ENCODE measurements around the gene EVI2B. TPM values are rescaled to one million over a fixed set of nuclear protein-coding genes. Genes with fewer than 3 reads are reported as not detected.
"Not testable (repeated sequence)": the region's sequence is repeated elsewhere in the genome, so short reads cannot be mapped to it uniquely, and the experiment has no call there.

EVI2B gene
- polyA plus RNA-seq, 1 experiment: 0.12 TPM

DNA sequence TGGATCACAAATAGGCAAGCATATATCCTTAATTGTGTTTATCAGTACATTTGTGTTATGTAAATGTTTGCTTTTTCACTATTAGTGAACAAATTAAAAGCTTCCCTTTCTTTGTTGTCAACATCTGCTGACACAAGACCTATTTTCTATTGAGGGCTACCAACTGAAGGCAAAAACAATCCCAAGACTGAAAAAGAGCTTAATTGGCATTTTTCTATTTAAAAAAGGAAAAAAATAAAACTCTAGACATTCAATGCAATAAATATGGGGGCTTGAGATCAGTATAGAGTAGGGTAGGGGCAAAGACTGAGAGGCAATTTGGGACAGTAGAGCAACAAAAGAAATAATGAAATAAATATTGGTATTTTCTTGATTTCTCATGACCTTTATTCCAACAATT is 41.1 kb downstream of the EVI2B start:
- CTCF ChIA-PET: no interaction called here
- H3K27me3 ChIP-seq (ENCODE audit: control insufficient read depth, insufficient read depth, low read length): no peaks in the 10 kb centered on the region
- TF ChIP-seq, protein P1, sequence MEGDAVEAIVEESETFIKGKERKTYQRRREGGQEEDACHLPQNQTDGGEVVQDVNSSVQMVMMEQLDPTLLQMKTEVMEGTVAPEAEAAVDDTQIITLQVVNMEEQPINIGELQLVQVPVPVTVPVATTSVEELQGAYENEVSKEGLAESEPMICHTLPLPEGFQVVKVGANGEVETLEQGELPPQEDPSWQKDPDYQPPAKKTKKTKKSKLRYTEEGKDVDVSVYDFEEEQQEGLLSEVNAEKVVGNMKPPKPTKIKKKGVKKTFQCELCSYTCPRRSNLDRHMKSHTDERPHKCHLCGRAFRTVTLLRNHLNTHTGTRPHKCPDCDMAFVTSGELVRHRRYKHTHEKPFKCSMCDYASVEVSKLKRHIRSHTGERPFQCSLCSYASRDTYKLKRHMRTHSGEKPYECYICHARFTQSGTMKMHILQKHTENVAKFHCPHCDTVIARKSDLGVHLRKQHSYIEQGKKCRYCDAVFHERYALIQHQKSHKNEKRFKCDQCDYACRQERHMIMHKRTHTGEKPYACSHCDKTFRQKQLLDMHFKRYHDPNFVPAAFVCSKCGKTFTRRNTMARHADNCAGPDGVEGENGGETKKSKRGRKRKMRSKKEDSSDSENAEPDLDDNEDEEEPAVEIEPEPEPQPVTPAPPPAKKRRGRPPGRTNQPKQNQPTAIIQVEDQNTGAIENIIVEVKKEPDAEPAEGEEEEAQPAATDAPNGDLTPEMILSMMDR (IDR thresholded peaks at IDR 0.05; ENCODE audit: insufficient read depth, low read depth, low read length): no peak
- POLR2A ChIA-PET: no interaction called here
- peaks cover 2% of the 10 kb centered on the region; the same call in 1 of the 2 replicates for H3K36me3 ChIP-seq (ENCODE audit: control insufficient read depth, insufficient read depth, low read length)
- H3K4me3 ChIP-seq (ENCODE audit: low read depth, low read length): no peak overlapping the region
- DNase-seq (ENCODE audit: low read depth): no peak

DNA sequence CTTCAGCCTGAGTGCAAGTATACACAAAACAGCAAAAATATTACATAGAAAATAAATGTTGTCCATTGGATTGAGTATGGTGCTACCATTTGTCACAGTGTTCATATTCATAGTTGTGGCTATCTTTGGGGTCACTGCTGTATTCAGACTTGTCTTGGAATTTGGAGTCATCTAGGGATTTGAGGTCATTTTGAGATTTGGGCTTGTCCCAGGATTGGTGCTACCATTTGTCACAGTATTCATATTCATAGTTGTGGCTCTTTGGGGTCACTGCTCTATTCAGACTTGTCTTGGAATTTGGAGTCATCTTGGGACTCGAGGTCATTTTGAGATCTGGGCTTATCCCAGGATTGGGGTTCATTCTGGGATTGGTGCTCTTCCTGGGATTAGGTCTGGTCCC is 41.6 kb downstream of the EVI2B start:
- no peak for DNase-seq (ENCODE audit: low read depth)
- ChIA-PET POLR2A (no interaction called here), CTCF (no interaction called here)
- Histone ChIP-seq H3K4me3 (ENCODE audit: low read depth, low read length) (no peak overlapping the region), H3K36me3 (ENCODE audit: control insufficient read depth, insufficient read depth, low read length) (no peaks in the 10 kb centered on the region), H3K27me3 (ENCODE audit: control insufficient read depth, insufficient read depth, low read length) (no peaks in the 10 kb centered on the region)
- TF ChIP-seq, protein P1 (IDR thresholded peaks at IDR 0.05; ENCODE audit: insufficient read depth, low read depth, low read length): no peak

DNA sequence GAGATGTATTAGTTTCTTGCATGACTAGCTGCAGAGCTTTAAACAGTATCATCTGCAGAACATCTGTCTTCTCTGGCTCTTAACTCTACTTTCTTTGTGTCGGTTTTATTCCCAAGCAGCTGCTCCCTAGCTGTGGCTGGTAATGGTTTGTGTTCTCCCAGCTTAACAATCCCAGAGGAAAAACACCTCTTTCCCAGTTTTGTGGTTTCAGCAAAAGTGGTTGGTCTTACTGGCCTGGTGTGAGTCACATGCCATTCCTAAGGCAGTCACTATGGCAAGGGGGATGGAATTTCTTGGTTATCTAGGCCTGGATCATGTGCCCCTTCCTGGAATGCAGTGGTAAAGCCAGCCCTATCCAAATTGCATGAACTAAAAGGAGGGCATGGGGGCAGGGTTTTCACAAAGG is 44.3 kb downstream of the EVI2B start:
- no peaks in the 10 kb centered on the region for H3K36me3 ChIP-seq (ENCODE audit: control insufficient read depth, insufficient read depth, low read length)
- TF ChIP-seq, protein P1 (IDR thresholded peaks at IDR 0.05; ENCODE audit: insufficient read depth, low read depth, low read length): no peak
- peak; percentile 95 for DNase-seq (ENCODE audit: low read depth)
- CTCF ChIA-PET: interaction anchor here (1.2 kb wide), 1 partner anchor 15 kb away, joined by 5 read pairs; no protein-coding TSS in a partner anchor
- no peaks in the 10 kb centered on the region for H3K27me3 ChIP-seq (ENCODE audit: control insufficient read depth, insufficient read depth, low read length)
- POLR2A ChIA-PET: no interaction called here
- no peak overlapping the region for H3K4me3 ChIP-seq (ENCODE audit: low read depth, low read length)

DNA sequence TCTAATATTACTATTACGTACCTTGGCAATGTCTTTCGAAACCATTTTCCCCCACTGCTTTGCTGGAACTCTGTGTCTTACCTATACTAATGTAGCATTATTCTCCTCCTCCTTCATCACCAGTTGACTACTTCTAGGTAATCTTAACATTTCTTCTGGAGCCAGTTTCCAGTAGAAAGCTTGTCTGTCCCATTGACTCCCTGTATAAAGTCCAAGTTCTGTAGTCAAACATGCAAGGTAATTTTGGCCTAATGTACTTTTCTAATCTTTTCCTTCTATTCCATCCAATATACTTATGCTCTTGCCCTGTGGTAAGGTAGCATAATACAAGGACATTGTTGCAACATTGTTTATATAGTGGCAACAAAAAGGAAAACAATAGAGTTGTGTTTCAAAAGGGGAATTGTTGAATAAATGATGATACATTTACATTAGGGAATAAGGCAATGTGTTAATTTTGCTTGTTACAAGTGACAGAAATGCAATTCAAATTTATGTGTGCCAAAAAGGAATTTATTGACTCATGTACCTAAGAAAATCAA is 44.7 kb downstream of the EVI2B start:
- H3K4me3 ChIP-seq (ENCODE audit: low read depth, low read length): no peak overlapping the region
- ChIA-PET CTCF (interaction anchor here (1.2 kb wide), 1 partner anchor 15 kb away, joined by 5 read pairs; no protein-coding TSS in a partner anchor), POLR2A (no interaction called here)
- TF ChIP-seq, protein P1 (IDR thresholded peaks at IDR 0.05; ENCODE audit: insufficient read depth, low read depth, low read length): no peak
- H3K36me3 ChIP-seq (ENCODE audit: control insufficient read depth, insufficient read depth, low read length): no peaks in the 10 kb centered on the region
- DNase-seq (ENCODE audit: low read depth): no peak
- H3K27me3 ChIP-seq (ENCODE audit: control insufficient read depth, insufficient read depth, low read length): no peaks in the 10 kb centered on the region

DNA sequence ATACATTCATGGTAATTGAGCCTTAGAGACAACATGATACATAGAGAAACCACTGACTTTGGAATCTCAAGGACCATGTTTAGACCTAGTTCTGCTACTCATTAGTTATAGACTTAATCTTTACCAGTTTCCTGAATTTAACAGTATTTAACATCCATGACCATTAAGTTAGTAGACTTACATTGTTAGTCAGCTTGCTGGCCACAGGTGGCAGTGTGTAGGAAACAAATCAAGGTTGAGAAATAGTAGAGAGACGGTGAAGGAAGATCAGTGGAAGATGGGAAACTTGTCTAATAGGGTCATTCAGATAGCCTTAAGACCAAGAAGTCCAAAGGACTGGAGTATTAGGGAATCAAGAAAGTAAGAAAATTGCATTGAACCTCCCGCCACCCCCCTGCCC is 47.8 kb downstream of the EVI2B start:
- no peak for DNase-seq (ENCODE audit: low read depth)
- H3K36me3 ChIP-seq (ENCODE audit: control insufficient read depth, insufficient read depth, low read length): no peaks in the 10 kb centered on the region
- no peak overlapping the region for H3K4me3 ChIP-seq (ENCODE audit: low read depth, low read length)
- H3K27me3 ChIP-seq (ENCODE audit: control insufficient read depth, insufficient read depth, low read length): no peaks in the 10 kb centered on the region
- CTCF ChIA-PET: interaction anchor here (0.8 to 1.5 kb wide), 2 partner anchors 11 to 85 kb away, joined by 3 to 6 read pairs; no protein-coding TSS in a partner anchor
- POLR2A ChIA-PET: interaction anchor here (0.6 kb wide), 1 partner anchor 25 kb away, joined by 4 read pairs; no protein-coding TSS in a partner anchor
- TF ChIP-seq, protein P1 (IDR thresholded peaks at IDR 0.05; ENCODE audit: insufficient read depth, low read depth, low read length): peak; percentile 10; the same call in 1 of the 2 replicates

DNA sequence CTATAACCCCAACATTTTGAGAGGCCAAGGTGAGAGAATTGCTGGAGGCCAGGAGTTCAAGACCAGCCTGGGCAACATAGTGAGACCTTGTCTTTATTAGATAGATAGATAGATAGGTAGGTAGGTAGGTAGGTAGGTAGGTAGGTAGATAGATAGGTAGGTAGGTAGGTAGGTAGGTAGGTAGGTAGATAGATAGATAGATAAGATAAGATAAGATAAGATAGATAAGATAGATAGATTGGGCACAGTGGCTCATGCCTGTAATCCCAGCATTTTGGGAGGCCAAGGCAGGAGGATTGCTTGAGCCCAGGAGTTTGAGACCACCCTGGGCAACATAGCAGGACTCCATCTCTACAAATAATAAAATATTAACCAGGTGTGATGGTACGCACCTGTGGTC is 50.9 kb downstream of the EVI2B start:
- H3K27me3 ChIP-seq (ENCODE audit: control insufficient read depth, insufficient read depth, low read length); DNase-seq (ENCODE audit: low read depth); H3K36me3 ChIP-seq (ENCODE audit: control insufficient read depth, insufficient read depth, low read length); POLR2A ChIA-PET; H3K4me3 ChIP-seq (ENCODE audit: low read depth, low read length): not testable (repeated sequence)
- CTCF ChIA-PET: interaction anchor here (0.7 kb wide), 2 partner anchors 31 to 39 kb away, joined by 3 read pairs; no protein-coding TSS in a partner anchor
